C4-2B (cell line): Measurements from ENCODE around the gene MGST2.

Source experiments
- CTCF ChIP-seq: fragments of 450-650 bp; conservative IDR thresholded peaks from 2 replicates; pipeline ENCODE4 v1.5.1; 2017; ENCODE audit warnings: mild to moderate bottlenecking
- ZFX ChIP-seq: fragments of 450-650 bp; IDR thresholded peaks from 2 replicates; pipeline ENCODE4 v1.6.1; 2017

- TF ChIP-seq CTCF (no peak), ZFX (no peak)
Observed at GRCh38 chr4:139642364-139642763, 23.3 kb upstream of the MGST2 start.
